Measurements from ENCODE around the gene RBFA.
"Not testable (repeated sequence)": the region's sequence is repeated elsewhere in the genome, so short reads cannot be mapped to it uniquely, and the experiment has no call there.

The RBFA gene

GRCh38 chr18:79989195-79989497 lies 45.1 kb upstream of the RBFA start:
- peak overlapping the region; percentile 85 to 98 for H3K4me3 ChIP-seq (replicated peaks in 1 of 2; ENCODE audit: low read depth in 2 of 2, low read length in 2 of 2)
- TF ChIP-seq CTCF (IDR thresholded peaks at IDR 0.05; ENCODE audit: low read depth, low read length), result no peak
- DNase-seq (ENCODE audit: low read depth in 2 of 2), result no peak

GRCh38 chr18:79991494-79991893 lies 42.7 kb upstream of the RBFA start:
- no peak for DNase-seq (ENCODE audit: low read depth in 2 of 2)
- H3K4me3 ChIP-seq (replicated peaks in 1 of 2; ENCODE audit: low read depth in 2 of 2, low read length in 2 of 2), result no peak overlapping the region
- TF ChIP-seq CTCF (IDR thresholded peaks at IDR 0.05; ENCODE audit: low read depth, low read length), result no peak

- DNase-seq (ENCODE audit: low read depth in 2 of 2), result peak in 1 of 2 donors; percentile 44
- not testable (repeated sequence) for H3K4me3 ChIP-seq (replicated peaks in 1 of 2; ENCODE audit: low read depth in 2 of 2, low read length in 2 of 2)
Observed at GRCh38 chr18:79999701-80000100, 34.5 kb upstream of the RBFA start.

- no peak for TF ChIP-seq CTCF (IDR thresholded peaks at IDR 0.05; ENCODE audit: low read depth, low read length)
- DNase-seq (ENCODE audit: low read depth in 2 of 2), result no peak
- H3K4me3 ChIP-seq (replicated peaks in 1 of 2; ENCODE audit: low read depth in 2 of 2, low read length in 2 of 2), result no peak overlapping the region
Observed at GRCh38 chr18:80000877-80001276, 33.4 kb upstream of the RBFA start.

- DNase-seq (ENCODE audit: low read depth in 2 of 2), result no peak
- H3K4me3 ChIP-seq (replicated peaks in 1 of 2; ENCODE audit: low read depth in 2 of 2, low read length in 2 of 2), result no peak overlapping the region
- TF ChIP-seq CTCF (IDR thresholded peaks at IDR 0.05; ENCODE audit: low read depth, low read length), result no peak
Observed at GRCh38 chr18:80002468-80002867, 31.8 kb upstream of the RBFA start.

GRCh38 chr18:80004600-80005342 lies 29.5 kb upstream of the RBFA start:
- no peak for TF ChIP-seq CTCF (IDR thresholded peaks at IDR 0.05; ENCODE audit: low read depth, low read length)
- no peak overlapping the region for H3K4me3 ChIP-seq (replicated peaks in 1 of 2; ENCODE audit: low read depth in 2 of 2, low read length in 2 of 2)
- no peak for DNase-seq (ENCODE audit: low read depth in 2 of 2)

- H3K4me3 ChIP-seq (replicated peaks in 1 of 2; ENCODE audit: low read depth in 2 of 2, low read length in 2 of 2), result no peak overlapping the region
- no peak for TF ChIP-seq CTCF (IDR thresholded peaks at IDR 0.05; ENCODE audit: low read depth, low read length)
- DNase-seq (ENCODE audit: low read depth in 2 of 2), result no peak
Observed at GRCh38 chr18:80006724-80007123, 27.5 kb upstream of the RBFA start.

Data from cardiac fibroblast (primary cell).